OCI-LY3 (cell line): Measurements from ENCODE around the gene CPO.

Experiments
- EZH2phosphoT487 ChIP-seq: fragments of 200-600 bp; shearing (Covaris generic); IDR thresholded peaks from 2 replicates; pipeline ENCODE4 v1.6.1; 2018; ENCODE audit warnings: antibody characterized with exemption, mixed run types, low read depth
- TF ChIP-seq, protein P1 (sequence below): fragments of 200-600, 300-600 bp; sonication (generic); IDR thresholded peaks from 2 replicates; pipeline ENCODE4 v1.5.1; 2014; ENCODE audit warnings: antibody characterized with exemption, low read length, low read depth

- TF ChIP-seq, protein P1, sequence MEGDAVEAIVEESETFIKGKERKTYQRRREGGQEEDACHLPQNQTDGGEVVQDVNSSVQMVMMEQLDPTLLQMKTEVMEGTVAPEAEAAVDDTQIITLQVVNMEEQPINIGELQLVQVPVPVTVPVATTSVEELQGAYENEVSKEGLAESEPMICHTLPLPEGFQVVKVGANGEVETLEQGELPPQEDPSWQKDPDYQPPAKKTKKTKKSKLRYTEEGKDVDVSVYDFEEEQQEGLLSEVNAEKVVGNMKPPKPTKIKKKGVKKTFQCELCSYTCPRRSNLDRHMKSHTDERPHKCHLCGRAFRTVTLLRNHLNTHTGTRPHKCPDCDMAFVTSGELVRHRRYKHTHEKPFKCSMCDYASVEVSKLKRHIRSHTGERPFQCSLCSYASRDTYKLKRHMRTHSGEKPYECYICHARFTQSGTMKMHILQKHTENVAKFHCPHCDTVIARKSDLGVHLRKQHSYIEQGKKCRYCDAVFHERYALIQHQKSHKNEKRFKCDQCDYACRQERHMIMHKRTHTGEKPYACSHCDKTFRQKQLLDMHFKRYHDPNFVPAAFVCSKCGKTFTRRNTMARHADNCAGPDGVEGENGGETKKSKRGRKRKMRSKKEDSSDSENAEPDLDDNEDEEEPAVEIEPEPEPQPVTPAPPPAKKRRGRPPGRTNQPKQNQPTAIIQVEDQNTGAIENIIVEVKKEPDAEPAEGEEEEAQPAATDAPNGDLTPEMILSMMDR = no peak
- no peak for TF ChIP-seq EZH2phosphoT487
Observed at GRCh38 chr2:206979365-206979764, 40.0 kb downstream of the CPO start.
